DMS79 treated with DMSO at 0.1 percent for 48 hours (cell line): ENCODE data around the gene HMGCL.
A peak's percentile ranks its signal among the peaks of the same experiment; 100 is the strongest.
"Not testable (repeated sequence)": the region's sequence is repeated elsewhere in the genome, so short reads cannot be mapped to it uniquely, and the experiment has no call there.

ENCODE experiments used
- DNase-seq: peaks from one replicate; lab custom pipeline; 2025; lab: John Stamatoyannopoulos, UW

Gene HMGCL

GRCh38 chr1:23798662-23799142 lies 26.5 kb downstream of the HMGCL start:
- no peak for DNase-seq

- no peak for DNase-seq
Measured at GRCh38 chr1:23797478-23798448, 27.5 kb downstream of the HMGCL start.

- DNase-seq = no peak
Measured at GRCh38 chr1:23796466-23797271, 28.6 kb downstream of the HMGCL start.

GRCh38 chr1:23795676-23796465 lies 29.4 kb downstream of the HMGCL start:
- no peak for DNase-seq

- DNase-seq = not testable (repeated sequence)
Measured at GRCh38 chr1:23794732-23795182, 30.5 kb downstream of the HMGCL start.

GRCh38 chr1:23793861-23794731 lies 31.1 kb downstream of the HMGCL start:
- DNase-seq = no peak

GRCh38 chr1:23793018-23793781 lies 32.0 kb downstream of the HMGCL start:
- no peak for DNase-seq

GRCh38 chr1:23792151-23792945 lies 32.9 kb downstream of the HMGCL start:
- DNase-seq = no peak

- peak; percentile 26 for DNase-seq
Measured at GRCh38 chr1:23791516-23792047, 33.6 kb downstream of the HMGCL start.

GRCh38 chr1:23790696-23791515 lies 34.3 kb downstream of the HMGCL start, which contains the start of gene LYPLA2:
Gene LYPLA2, plus strand, starts transcription at chr1:23791145. Its CDS starts 1,538 bp downstream, at chr1:23792683.
- peak; percentile 83 for DNase-seq

GRCh38 chr1:23788695-23789094 lies 36.5 kb downstream of the HMGCL start:
- DNase-seq = no peak

GRCh38 chr1:23787701-23788100 lies 37.5 kb downstream of the HMGCL start:
- no peak for DNase-seq

- no peak for DNase-seq
Measured at GRCh38 chr1:23784846-23785245, 40.4 kb downstream of the HMGCL start.

GRCh38 chr1:23783141-23783540 lies 42.1 kb downstream of the HMGCL start:
- not testable (repeated sequence) for DNase-seq

GRCh38 chr1:23779826-23780371 lies 45.3 kb downstream of the HMGCL start:
- DNase-seq = no peak

GRCh38 chr1:23777979-23778814 lies 47.0 kb downstream of the HMGCL start, which contains the start of gene PITHD1:
Gene PITHD1, plus strand, starts transcription at chr1:23778418. Its CDS starts 98 bp downstream, at chr1:23778516.
- peak; percentile 91 for DNase-seq
